Hematopoietic multipotent progenitor cell treated with erythropoietin and hydrocortisone succinate and interleukin-3 and kit ligand, for 15 days (in vitro differentiated cells): ENCODE data around the gene NKAIN2.
"Not testable (repeated sequence)": the region's sequence is repeated elsewhere in the genome, so short reads cannot be mapped to it uniquely, and the experiment has no call there.

Experiments
- DNase-seq: peaks from one replicate; pipeline ENCODE4 v3.0.0-alpha.2; 2015; ENCODE audit warnings: low spot score

The NKAIN2 gene

DNA sequence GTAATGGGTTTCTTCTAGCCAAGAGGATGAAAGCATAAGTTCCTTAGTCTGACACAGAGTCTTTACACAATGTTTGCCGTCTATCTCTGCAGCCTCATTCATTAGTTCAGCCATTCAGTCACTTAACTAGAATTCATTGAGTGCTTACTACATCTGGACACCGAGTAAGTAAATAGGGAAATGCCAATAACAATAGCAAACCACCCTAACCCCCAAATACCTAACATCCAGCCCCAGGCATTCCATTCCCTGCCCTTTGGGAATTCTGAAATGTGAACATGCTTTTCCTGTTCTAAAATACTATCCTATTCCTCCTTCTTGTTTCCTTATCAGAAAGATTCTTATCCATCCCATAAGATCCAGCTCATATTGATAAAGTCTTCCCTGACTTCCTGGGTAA lies 881.0 kb downstream of the NKAIN2 start:
- DNase-seq = no peak

DNA sequence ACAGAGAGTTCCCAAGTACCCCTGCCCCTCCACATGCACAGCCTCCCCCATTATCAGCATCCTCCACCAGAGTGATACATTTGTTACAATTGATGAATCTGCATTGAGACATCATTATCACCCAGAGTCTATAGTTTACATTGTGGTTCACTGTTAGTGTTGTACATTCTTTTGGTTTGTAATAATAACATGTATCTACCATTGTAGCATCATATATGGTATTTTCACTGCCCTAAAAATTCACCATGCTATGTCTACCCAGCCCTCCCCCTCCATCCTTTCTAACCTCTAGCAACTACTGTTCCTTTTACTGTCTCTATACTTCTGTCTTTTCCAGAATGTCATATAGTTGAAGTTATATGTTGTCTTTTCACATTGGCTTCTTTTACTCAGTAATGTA lies 884.7 kb downstream of the NKAIN2 start:
- DNase-seq = no peak

DNA sequence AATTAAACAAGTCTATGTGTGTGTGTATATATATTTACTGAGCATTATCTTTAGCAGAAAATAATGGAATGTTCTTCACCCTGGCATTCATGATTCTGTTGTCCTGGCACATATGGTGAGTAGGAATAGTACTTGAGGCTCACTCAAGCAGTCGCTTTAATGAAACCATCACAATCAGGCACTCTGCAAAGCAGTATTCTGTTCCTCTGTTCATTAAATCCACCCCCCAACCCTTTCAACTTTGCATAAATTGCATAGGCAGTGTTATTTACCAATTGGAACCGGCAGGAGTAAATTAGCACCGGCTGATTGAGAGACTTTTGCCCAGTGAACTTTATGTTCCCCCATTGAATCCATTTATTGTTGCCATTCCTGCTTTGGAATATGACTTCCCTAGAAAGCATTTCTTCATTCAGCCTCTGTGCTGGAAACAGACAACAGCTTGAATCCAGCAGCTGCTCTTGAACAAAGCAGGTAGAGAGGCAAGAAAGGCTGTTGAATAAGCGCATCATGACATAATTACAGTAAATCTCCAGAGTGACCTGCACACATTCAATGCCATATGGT lies 890.6 kb downstream of the NKAIN2 start:
- no peak for DNase-seq

DNA sequence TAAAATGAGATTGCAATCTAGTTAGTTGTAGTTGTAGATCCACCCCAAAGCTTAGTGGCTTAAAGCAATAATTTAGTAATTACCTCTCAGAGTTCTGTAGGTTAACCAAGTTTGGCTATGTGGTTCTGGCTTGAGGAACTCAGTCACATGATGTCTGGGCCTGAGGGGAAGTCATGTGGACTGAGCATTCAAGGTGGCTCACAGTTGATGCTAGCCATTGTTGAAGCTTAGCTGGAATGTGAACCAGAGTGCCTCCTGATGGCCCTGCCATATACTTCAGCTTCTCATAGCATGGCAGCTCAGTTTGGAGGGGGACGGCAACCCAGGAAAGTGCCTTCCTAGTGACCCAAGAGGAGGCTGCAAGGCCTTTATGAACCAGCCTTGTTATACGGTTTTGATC lies 895.4 kb downstream of the NKAIN2 start:
- no peak for DNase-seq

DNA sequence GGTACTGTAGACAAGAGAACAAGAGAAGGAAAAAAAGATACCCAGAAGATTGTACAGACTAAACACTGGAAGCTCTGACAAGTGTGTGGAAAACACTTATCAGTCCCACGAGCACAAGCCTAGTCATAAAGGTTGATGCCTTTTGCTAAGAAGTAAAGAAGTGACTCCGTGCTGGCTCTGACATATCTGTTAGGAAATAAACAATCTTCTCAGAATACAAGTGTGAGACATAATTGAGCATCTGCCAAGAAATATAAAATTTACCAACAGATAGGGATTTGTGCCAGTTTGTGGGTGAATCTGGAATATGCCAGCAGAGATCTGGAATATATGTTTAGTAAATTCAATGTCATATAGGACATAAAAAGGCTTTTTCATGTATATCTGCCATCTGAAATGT lies 899.9 kb downstream of the NKAIN2 start:
- DNase-seq = no peak

DNA sequence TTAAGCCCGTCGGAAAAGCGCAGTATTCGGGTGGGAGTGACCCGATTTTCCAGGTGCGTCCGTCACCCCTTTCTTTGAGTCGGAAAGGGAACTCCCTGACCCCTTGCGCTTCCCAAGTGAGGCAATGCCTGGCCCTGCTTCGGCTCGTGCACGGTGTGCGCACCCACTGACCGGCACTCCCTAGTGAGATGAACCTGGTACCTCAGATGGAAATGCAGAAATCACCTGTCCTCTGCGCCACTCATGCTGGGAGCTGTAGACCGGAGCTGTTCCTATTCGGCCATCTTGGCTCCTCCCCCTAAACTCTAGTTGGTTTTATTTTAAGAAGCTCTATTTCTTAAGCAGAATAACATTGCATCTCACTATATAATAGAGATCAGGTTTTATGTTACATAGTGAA lies 908.9 kb downstream of the NKAIN2 start:
- not testable (repeated sequence) for DNase-seq

DNA sequence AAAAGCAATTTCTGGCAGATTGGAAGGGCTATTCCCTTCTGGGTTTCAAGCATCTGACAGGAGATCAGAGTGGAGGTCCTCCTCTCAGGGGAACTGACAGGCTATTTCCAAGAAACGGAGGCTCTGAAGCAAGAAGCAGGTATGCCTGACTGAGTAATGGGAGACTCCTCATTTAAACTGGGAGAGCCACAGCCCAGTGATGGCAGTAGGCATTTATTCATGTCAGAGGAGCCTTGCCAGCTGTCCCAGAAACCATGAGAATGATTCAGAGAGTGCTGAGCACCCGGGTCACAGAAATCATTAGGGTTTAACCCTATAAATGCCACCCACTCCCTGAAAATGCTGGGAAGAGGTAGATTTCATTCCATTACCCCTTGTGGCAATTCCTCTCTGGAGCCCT lies 911.1 kb downstream of the NKAIN2 start:
- DNase-seq = no peak

DNA sequence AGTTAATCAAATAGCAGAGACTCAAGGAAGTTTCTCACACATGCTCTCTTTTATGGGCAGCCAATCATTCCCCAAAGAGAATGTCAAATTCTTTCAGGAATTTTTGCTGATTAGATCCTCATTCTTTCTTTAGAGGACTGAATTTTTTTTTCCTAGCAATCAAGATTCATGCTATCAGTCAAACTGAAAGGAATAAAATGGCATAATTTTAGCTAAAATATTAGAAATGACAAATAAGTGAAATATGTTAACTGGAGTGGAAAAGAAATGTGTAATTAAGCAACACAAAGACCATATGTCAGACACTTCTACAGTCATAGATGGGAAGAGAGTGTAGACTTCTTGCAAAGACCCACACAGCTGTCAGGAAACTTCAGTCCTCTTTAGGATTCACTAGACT lies 916.2 kb downstream of the NKAIN2 start:
- DNase-seq = no peak

DNA sequence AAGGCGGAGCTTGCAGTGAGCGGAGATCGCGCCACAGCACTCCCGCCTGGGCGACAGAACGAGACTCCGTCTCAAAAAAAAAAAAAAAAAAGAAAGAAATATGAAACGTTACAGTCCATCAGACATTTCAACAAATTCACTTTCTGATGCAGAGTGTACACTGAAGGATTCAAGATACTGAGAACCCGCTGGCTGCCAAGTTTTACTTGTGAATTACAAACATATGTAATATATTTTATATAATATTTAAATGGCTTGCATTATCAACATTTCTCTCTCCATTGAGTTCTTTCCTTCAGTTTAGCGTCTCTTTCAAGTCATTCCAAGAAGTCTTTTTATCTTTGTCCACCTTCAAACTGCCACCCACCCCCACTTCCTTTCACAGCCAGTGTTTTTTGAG lies 917.7 kb downstream of the NKAIN2 start:
- DNase-seq = no peak

DNA sequence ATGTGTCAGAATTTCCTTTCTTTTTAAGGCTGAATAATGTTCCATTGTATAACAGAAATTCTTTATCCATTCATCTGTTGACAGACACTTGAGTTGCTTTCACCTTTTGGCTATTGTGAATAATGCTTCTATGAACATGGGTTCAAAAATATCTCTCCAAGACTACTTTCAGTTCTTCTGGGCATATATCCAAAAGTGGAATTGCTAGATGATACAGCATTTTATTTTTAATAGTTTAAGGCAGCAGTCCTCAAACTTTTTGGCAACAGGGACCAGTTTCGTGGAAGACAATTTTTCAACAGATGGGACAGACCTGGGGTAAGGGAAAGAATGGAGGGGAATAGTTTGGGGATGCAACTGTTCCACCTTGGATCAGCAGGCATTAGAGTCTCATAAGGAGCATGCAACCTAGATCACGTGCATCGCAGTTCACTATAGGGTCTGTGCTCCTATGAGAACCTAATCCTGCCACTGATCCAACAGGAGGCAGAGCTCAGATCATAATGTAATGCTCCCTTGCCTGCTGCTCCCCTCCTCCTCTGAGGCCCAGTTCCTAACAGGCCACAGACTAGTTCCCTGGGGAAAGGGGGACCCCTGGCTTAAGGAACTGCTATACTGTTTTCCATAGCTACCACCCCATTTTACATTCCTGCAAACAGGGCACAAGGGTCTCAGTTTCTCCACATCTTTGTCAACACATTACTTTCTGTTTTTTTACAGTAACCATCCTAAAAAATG lies 918.6 kb downstream of the NKAIN2 start:
- DNase-seq = no peak

DNA sequence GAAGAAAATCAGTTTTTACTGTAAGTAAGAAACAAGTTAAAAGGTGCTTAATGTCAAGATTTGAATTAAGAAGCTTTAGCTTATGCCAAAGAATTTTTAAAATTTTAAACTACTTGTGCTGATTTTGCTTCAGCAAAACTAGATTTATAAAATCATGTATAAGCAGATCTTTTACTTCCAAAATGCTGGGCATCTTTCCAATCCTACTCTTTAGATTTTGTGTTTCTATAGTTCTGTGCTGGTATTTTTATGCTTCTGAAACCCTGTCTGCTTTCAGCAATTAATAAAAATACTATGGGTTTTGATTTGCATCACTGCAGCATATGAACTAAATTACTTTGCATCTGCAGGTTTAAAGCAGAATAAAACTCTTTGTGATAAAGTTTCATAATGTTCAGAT lies 920.0 kb downstream of the NKAIN2 start:
- no peak for DNase-seq

DNA sequence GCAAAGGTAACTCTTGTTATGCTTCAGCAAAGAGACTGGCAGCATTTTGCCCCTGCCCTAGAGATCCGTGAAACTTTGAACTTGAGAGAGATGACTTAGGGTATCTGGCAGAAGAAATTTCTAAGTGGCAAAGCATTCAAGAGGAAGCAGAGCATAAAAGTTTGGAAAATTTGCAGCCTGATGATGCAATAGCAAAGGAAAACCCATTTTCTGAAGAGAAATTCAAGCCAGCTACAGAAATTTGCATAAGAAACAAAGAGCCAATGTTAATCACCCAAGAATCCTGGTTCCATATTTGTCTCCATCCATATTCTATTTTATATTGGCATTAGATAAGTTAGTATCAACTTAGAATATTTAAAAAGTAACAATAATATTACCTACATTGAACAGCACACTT lies 934.1 kb downstream of the NKAIN2 start:
- not testable (repeated sequence) for DNase-seq

DNA sequence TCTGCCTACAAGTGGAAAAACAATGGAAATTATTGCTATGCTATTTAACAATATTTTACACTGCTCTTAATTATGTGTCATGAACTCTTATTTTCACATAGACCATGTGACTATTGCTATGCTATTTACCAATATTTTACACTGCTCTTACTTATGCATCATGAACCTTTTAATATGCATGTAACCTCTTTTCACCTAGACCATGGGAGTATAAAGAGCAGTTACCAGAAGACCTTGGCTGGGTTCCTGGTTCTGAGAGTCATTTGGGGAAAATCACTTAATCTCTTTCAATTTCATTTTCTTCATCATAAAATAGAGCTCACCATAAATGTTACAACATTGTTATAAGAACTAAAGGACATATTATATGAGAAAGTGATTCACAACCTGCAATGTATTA lies 934.8 kb downstream of the NKAIN2 start:
- no peak for DNase-seq

DNA sequence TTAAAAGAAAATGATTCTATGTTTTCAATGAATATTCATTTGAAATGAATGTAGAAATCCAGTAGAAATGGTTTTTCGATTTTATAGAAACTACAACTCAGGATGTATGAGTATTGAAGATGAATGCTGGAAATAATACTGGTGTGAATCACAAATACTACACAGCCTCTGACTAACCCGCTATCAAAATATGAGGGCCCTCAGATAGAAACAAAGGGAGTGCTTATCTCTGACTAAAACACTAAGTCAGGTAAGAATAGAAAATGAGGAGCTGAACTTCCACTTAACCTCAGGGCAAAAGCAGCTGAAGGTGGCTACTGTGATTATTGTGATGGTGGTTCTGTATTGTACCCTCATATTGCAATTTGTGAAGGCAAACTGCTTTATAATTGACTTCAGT lies 937.7 kb downstream of the NKAIN2 start:
- no peak for DNase-seq

DNA sequence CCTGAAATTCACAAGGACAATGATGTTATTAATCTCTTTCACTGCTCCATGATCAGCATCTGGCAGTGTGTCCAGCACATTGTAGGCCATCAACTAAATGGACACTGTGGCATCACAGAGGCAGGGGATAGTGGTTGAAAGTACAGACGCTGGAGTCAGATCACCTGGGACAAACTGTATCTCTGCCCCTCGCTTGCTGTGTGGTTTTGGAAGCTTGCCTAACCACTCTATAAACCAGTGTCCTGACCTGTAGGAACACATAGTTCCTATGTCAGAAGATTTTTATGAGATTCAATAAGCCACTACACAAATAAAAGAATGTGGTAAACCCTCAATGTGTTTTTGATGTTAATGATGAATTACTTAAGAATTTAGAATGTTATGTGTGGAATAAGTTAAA lies 939.3 kb downstream of the NKAIN2 start:
- DNase-seq = no peak

DNA sequence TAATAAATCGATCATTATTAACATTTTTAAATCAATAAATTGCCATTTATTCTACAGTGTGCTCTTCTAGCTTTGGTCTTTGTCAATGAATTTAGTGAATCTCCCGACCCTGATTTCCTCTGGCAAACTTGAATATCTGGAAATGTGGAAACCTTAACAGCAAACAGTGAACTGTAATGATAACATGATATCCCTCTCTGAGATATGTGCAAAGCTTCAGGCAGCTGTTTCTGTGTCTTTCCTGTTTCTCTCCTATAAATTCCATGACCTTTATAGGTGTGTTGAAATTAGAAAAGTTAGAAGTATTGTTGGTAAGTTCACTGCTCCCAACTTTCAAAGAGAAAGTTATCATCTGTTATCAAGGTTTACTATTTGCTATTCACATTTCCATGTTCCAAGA lies 939.8 kb downstream of the NKAIN2 start:
- DNase-seq = no peak

DNA sequence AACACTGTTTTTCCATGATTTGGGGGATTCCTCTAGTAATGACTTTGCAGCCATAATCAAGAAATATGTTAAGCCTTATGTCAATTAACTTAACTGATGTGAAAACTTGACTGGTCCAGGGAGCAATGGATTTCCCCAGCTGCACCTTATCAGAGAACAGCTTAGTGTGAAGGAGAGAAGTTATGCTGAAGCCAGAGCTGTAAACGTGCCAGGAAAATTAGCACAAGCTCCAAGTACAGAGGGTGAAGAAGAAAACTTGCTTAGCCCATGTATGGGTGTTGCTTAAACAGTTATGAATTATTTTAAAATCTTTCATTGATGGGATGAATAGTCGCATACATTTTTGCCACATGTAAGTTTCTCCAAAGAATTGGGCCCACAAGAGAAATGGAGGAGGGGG lies 943.7 kb downstream of the NKAIN2 start:
- no peak for DNase-seq

DNA sequence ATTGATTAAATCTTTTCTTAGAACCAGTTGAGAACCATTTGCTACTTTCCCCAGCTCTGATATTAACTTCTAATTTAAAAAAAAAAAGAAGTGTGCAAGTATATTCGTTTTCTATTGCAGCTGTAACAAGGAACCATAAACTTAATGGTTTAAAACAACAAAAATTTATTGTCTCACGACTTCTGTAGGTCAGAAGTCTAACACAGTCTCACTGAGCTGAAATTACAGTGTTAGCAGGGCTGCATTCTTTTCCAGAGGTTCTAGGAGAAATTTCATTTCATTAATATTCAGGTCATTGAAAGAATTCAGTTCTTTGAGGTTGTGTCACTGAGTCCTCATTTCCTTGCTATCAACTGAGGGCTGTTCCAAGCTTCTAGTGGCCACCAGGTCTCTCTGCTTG lies 945.1 kb downstream of the NKAIN2 start:
- no peak for DNase-seq

DNA sequence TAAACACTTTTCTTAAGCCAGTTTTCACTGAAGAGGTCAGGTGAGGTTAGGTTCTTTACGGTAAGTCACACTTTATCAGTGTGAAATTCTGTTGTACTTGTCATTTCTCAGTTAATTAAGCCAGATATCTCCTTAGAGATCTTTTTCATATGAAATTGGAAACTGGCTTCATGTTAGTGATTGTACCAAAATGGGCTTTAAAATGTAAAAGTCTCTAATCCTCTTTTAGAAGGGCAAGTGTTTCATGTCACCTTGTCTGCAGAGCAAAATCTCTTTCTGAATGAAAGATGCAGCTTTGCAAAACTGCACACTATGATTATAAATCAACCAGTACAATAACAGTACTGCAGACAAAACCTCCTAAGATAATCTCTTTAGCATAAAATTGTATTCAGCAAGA lies 949.3 kb downstream of the NKAIN2 start:
- no peak for DNase-seq

DNA sequence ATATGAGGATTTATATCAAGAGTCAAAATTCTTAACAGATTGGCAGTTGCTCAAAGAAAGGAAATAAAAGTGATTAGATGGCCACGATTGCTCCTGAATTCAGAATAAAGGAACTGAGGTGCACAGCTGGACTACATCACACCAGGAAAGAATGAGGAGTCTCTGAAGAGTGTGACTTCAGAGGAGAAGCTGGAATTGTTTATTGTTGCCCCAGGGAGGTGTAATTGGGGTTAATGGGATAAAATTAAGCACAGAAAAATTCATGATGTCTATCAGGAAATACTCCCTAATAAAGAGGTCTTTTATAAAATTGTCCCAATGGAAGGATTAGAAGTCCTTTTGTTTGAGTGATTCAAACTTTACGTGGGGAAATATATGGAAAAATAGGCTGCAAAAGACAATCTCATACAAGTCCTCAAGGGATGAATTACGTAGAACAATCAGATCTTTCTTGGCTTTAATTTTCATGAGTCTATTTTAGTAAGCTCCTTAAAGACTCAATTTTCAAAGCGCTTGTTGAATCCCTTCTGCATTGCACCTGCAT lies 950.0 kb downstream of the NKAIN2 start:
- no peak for DNase-seq

DNA sequence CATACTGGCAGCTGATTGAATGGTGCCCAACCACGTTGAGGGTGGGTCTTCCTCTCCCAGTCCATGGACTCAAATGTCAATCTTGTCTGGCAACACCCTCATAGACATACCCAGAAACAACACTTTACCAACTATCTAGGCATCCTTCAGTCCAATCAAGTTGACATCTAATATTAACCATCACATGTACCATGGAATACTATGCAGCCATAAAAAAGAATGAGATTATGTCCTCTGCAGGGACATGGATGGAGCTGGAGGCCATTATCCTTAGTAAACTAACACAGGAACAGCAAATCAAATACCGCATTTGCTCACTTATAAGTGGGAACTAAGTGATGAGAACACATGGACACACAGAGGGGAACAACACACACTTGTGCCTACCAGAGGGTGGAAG lies 951.7 kb downstream of the NKAIN2 start:
- DNase-seq = no peak

DNA sequence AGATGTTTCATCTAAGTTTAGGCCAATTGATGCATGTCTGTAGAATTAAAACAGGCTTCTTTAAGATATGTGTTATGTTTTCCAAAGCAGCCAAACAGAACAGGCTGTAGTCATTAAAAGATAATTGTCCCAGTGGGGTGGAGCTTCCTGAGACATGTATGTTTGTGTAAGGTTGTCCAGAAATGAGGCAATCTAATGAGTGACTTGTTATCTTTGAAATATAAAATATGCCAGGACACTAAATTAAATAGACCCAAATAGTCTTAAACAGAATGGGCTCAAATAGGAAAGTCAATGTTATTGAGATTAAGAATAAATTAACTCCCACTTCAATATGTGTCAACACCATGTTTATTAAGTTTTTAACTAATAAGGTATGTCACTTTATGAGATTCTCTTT lies 953.9 kb downstream of the NKAIN2 start:
- DNase-seq = no peak

DNA sequence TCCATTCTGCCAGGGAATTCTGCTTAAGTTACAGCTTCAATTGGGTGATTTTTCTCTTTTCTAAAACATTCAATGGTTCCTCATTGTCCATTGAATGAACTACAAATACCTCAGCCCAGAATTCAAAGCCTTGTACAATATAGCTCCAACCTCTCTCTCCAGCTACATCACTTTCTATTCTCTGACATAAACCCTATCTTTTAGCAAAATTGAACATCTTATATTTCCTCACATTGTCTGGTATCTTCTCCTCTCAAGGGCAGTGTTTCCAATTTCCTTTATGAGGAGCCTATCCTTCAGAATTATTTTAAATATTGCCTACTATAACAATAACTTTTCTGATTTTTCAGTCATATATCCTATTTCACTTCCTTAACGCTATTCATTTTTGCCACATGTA lies 955.0 kb downstream of the NKAIN2 start:
- DNase-seq = no peak

DNA sequence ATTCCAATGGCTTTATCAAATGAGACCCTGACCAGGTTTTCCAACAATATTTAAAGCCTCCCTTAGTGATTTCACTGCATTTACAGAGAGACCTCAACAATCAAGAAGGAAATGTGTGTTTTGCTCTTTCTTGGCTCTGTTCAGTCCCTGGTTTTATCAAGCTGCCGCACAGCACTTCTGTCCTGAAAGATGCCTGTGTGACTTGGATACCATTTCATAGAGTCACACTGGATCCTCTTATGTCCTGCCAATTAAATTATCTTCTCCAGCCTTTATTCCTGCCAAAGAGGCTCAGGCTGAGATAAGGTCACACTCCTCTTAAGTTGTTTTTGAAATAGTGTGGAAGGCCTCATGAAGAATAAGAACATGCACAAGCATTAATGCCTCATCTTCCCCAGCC lies 961.6 kb downstream of the NKAIN2 start:
- DNase-seq = no peak
